Parathyroid adenoma (tissue), 2 donors: Measurements from ENCODE around the gene ZC3H6.

Experiments
- H2AFZ ChIP-seq: fragments of 300-600 bp; sonication (generic); one replicate; pipeline ENCODE4 v1.7.0; 2017; ENCODE audit warnings: antibody characterized with exemption, mild to moderate bottlenecking
- H3K27ac ChIP-seq: fragments of 300-600 bp; sonication (generic); one replicate; pipeline ENCODE4 v1.7.0; 2017
- H3K27me3 ChIP-seq: fragments of 300-600 bp; sonication (generic); one replicate; pipeline ENCODE4 v1.7.0; 2017; ENCODE audit warnings: low read length; ENCODE audit not compliant: control insufficient read depth, insufficient read depth
- H3K36me3 ChIP-seq: fragments of 300-600 bp; sonication (generic); one replicate; pipeline ENCODE4 v1.7.0; 2017; ENCODE audit warnings: low read length; ENCODE audit not compliant: control insufficient read depth, insufficient read depth
- H3K4me1 ChIP-seq: fragments of 300-600 bp; sonication (generic); one replicate; pipeline ENCODE4 v1.7.0; 2017; ENCODE audit warnings: control low read depth
- H3K4me2 ChIP-seq: fragments of 300-600 bp; sonication (generic); one replicate; pipeline ENCODE4 v1.7.0; 2017; ENCODE audit warnings: low read length
- H3K4me3 ChIP-seq: fragments of 300-600 bp; sonication (generic); one replicate; pipeline ENCODE4 v1.7.0; 2017; ENCODE audit warnings: low read depth, low read length
- H3K79me2 ChIP-seq: fragments of 300-600 bp; sonication (generic); one replicate; pipeline ENCODE4 v1.7.0; 2017; ENCODE audit warnings: control low read depth
- H3K9ac ChIP-seq: fragments of 300-600 bp; sonication (generic); one replicate; pipeline ENCODE4 v1.7.0; 2017; ENCODE audit warnings: mild to moderate bottlenecking
- H3K9me3 ChIP-seq: fragments of 300-600 bp; sonication (generic); one replicate; pipeline ENCODE4 v1.7.0; 2017; ENCODE audit warnings: low read length; ENCODE audit not compliant: control insufficient read depth
- CTCF ChIP-seq: fragments of 300-600 bp; sonication (generic); IDR thresholded peaks from one replicate; pipeline ENCODE4 v1.7.0; 2017; ENCODE audit warnings: antibody characterized with exemption, mild to moderate bottlenecking
- donor health status: primary hyperparathyroidism.

Gene ZC3H6

GRCh38 chr2:112242384-112242783 lies 33.0 kb upstream of the ZC3H6 start:
- H3K9ac ChIP-seq = no peak overlapping the region
- no peak overlapping the region for H2AFZ ChIP-seq
- no peaks in the 10 kb centered on the region for H3K4me1 ChIP-seq
- H3K4me2 ChIP-seq = no peak overlapping the region
- no peak overlapping the region for H3K4me3 ChIP-seq
- H3K36me3 ChIP-seq = no peaks in the 10 kb centered on the region
- no peaks in the 10 kb centered on the region for H3K27me3 ChIP-seq
- no peak overlapping the region for H3K27ac ChIP-seq
- no peak for TF ChIP-seq CTCF
- H3K79me2 ChIP-seq = peaks cover 2% of the 10 kb centered on the region
- H3K9me3 ChIP-seq = no peaks in the 10 kb centered on the region

- Histone ChIP-seq H2AFZ (no peak overlapping the region), H3K4me1 (no peaks in the 10 kb centered on the region), H3K4me3 (no peak overlapping the region), H3K36me3 (no peaks in the 10 kb centered on the region), H3K27ac (no peak overlapping the region), H3K27me3 (no peaks in the 10 kb centered on the region), H3K4me2 (no peak overlapping the region), H3K9me3 (no peaks in the 10 kb centered on the region), H3K9ac (no peak overlapping the region), H3K79me2 (peaks cover 2% of the 10 kb centered on the region)
- no peak for TF ChIP-seq CTCF
Measured at GRCh38 chr2:112243233-112243632, 32.2 kb upstream of the ZC3H6 start.

- H3K9me3 ChIP-seq = no peaks in the 10 kb centered on the region
- no peaks in the 10 kb centered on the region for H3K27me3 ChIP-seq
- no peaks in the 10 kb centered on the region for H3K36me3 ChIP-seq
- H3K4me3 ChIP-seq = no peak overlapping the region
- H3K27ac ChIP-seq = no peak overlapping the region
- no peak overlapping the region for H3K4me2 ChIP-seq
- peaks cover 2% of the 10 kb centered on the region for H3K79me2 ChIP-seq
- H3K9ac ChIP-seq = no peak overlapping the region
- no peak overlapping the region for H2AFZ ChIP-seq
- no peak for TF ChIP-seq CTCF
- no peaks in the 10 kb centered on the region for H3K4me1 ChIP-seq
Measured at GRCh38 chr2:112244854-112245253, 30.5 kb upstream of the ZC3H6 start.

DNA sequence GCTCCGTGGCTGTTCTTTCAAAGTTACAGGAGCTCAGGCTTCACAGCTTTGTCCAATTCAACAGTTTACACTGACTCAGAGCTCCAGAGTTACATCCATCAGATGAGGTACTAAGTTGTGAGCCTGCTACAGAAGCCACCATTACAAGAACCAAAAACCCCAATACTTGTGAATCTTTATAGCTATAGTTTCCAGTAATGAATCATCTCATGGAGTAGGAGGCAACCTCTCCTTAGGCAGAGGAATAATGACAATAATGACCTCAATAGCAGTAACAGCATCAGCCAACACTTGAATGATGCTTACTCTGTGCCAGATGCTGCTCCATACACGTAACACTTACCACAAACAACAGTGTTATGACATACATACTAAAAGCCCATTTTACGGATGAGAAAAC lies 24.1 kb upstream of the ZC3H6 start:
- Histone ChIP-seq H3K9ac (no peak overlapping the region), H3K36me3 (no peaks in the 10 kb centered on the region), H3K79me2 (peaks cover 5% of the 10 kb centered on the region), H3K27me3 (no peaks in the 10 kb centered on the region), H3K4me3 (no peak overlapping the region), H3K4me2 (no peak overlapping the region), H3K9me3 (no peaks in the 10 kb centered on the region), H3K4me1 (no peaks in the 10 kb centered on the region), H2AFZ (no peak overlapping the region), H3K27ac (no peak overlapping the region)
- TF ChIP-seq CTCF = no peak

DNA sequence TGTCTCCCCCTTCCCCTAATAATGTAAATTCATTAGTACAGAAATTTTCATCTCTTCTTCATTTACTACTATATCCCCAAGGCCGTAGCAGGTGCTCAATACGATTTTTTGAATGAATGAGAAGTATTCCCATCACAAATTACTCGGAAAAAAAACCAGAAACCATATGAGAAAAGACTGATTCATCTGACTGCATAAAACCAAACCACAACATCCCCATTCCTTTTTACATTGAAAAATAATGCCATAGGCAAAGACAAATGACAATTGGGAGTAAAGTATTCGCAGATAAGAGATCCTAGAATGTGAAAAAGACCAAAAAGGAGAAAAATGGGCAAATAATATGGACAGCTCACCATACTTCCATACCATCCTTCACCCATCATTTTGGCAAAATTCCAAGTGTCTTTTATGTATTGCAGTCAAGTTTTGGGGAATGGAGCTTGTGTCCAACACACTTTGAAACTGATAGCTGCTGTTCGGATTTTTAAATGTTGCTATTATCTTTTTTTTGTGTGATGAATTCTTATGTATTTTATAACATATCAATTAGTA lies 22.1 kb upstream of the ZC3H6 start:
- no peaks in the 10 kb centered on the region for H3K9me3 ChIP-seq
- H3K9ac ChIP-seq = no peak overlapping the region
- H3K4me2 ChIP-seq = peak overlapping the region; percentile 23
- H2AFZ ChIP-seq = no peak overlapping the region
- no peaks in the 10 kb centered on the region for H3K36me3 ChIP-seq
- H3K27ac ChIP-seq = no peak overlapping the region
- H3K79me2 ChIP-seq = peaks cover 5% of the 10 kb centered on the region
- no peaks in the 10 kb centered on the region for H3K27me3 ChIP-seq
- peak overlapping the region; percentile 90 for H3K4me3 ChIP-seq
- no peaks in the 10 kb centered on the region for H3K4me1 ChIP-seq
- no peak for TF ChIP-seq CTCF
